ENCODE results near the gene TXNL4A. TPM values are rescaled to one million over a fixed set of nuclear protein-coding genes. Genes with fewer than 3 reads are reported as not detected.
A peak's percentile ranks its signal among the peaks of the same experiment; 100 is the strongest.

The TXNL4A gene
- total RNA-seq, 2 donors from 2014 or later: 117 to 138 TPM

DNA sequence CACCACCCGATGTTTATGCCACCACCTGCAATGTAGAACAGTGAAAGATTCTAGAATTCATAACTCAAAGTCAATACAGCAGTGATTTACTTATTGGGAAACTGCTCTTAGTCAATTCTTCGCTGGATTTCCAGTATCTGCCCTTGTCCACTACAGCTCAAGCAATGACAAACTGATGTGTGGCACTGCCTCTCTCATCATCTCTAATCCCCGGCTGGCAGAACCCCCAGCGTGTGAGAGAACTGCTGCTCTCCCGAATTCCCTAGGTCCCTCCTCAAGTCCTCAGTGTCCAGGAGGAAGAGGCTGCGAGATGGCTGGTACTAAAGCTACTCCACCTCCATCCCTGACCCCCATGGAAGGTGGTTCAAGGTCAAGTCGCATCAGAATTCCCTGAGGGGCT, 1.6 kb downstream of the TXNL4A start:
- Mint-ChIP-seq H3K4me3 (peak overlapping the region; percentile 68), H3K27ac (peak overlapping the region; percentile 46), H3K9me3 (no peaks in the 10 kb centered on the region), H3K27me3 (ENCODE audit: insufficient read depth) (peaks cover 21% of the 10 kb centered on the region), H3K36me3 (ENCODE audit: low read depth) (peaks cover 29% of the 10 kb centered on the region), H3K4me1 (peaks cover 13% of the 10 kb centered on the region)
- Histone ChIP-seq H3K4me3 (ENCODE audit: low read length) (peak overlapping the region; percentile 95), H3K9me3 (ENCODE audit: control insufficient read depth, low read length) (no peaks in the 10 kb centered on the region), H3K4me1 (ENCODE audit: control insufficient read depth, insufficient read depth, low read length) (no peaks in the 10 kb centered on the region), H3K9ac (ENCODE audit: extremely low read depth, low read length, poor library complexity, severe bottlenecking) (no peak overlapping the region), H3K27me3 (ENCODE audit: control insufficient read depth, insufficient read depth, low read length, poor library complexity, severe bottlenecking) (peaks cover 16% of the 10 kb centered on the region), H3K36me3 (ENCODE audit: control insufficient read depth, insufficient read depth, low read length) (peaks cover 36% of the 10 kb centered on the region), H3K27ac (ENCODE audit: low read depth, low read length) (no peak overlapping the region)
- DNase-seq: no peak
- TF ChIP-seq, protein P1, sequence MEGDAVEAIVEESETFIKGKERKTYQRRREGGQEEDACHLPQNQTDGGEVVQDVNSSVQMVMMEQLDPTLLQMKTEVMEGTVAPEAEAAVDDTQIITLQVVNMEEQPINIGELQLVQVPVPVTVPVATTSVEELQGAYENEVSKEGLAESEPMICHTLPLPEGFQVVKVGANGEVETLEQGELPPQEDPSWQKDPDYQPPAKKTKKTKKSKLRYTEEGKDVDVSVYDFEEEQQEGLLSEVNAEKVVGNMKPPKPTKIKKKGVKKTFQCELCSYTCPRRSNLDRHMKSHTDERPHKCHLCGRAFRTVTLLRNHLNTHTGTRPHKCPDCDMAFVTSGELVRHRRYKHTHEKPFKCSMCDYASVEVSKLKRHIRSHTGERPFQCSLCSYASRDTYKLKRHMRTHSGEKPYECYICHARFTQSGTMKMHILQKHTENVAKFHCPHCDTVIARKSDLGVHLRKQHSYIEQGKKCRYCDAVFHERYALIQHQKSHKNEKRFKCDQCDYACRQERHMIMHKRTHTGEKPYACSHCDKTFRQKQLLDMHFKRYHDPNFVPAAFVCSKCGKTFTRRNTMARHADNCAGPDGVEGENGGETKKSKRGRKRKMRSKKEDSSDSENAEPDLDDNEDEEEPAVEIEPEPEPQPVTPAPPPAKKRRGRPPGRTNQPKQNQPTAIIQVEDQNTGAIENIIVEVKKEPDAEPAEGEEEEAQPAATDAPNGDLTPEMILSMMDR (conservative IDR thresholded peaks at IDR 0.05): no peak
- WGBS, 2 experiments (ENCODE audit: insufficient coverage in 1 of 2, insufficient read length in 1 of 2): 65 to 85% methylated on average over 4 to 7 of the region's 7 CpGs

DNA sequence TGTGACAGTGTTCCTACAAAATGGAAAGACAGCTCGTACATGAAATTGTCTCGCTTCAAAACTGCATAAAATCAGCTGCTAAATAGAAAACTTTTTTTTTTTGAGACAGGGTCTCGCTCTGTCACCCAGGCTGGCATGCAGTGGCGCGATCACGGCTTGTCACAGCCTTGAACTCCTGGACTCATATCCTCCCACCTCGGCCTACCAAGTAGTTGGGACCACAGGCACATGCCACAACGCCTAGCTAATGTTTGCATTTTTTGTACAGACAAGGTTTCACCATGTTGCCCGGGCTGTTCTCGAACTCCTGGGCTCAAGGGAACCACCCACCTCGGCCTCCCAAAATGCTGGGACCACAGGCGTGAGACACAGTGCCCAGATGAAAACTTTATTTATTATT, 3.2 kb downstream of the TXNL4A start:
- H3K9ac ChIP-seq (ENCODE audit: extremely low read depth, low read length, poor library complexity, severe bottlenecking): no peak overlapping the region
- no peak overlapping the region for H3K27ac ChIP-seq (ENCODE audit: low read depth, low read length)
- H3K4me3 ChIP-seq (ENCODE audit: low read length): no peak overlapping the region
- Mint-ChIP-seq H3K27ac (no peak overlapping the region), H3K4me3 (no peak overlapping the region), H3K27me3 (ENCODE audit: insufficient read depth) (peaks cover 8% of the 10 kb centered on the region), H3K36me3 (ENCODE audit: low read depth) (peaks cover 32% of the 10 kb centered on the region), H3K4me1 (peaks cover 13% of the 10 kb centered on the region), H3K9me3 (no peaks in the 10 kb centered on the region)
- WGBS, 2 experiments (ENCODE audit: insufficient coverage in 1 of 2, insufficient read length in 1 of 2): 94 to 97% methylated on average over 8 to 12 of the region's 12 CpGs
- H3K27me3 ChIP-seq (ENCODE audit: control insufficient read depth, insufficient read depth, low read length, poor library complexity, severe bottlenecking): peaks cover 4% of the 10 kb centered on the region
- no peaks in the 10 kb centered on the region for H3K4me1 ChIP-seq (ENCODE audit: control insufficient read depth, insufficient read depth, low read length)
- TF ChIP-seq, protein P1 (conservative IDR thresholded peaks at IDR 0.05): no peak
- DNase-seq: no peak
- H3K9me3 ChIP-seq (ENCODE audit: control insufficient read depth, low read length): no peaks in the 10 kb centered on the region
- H3K36me3 ChIP-seq (ENCODE audit: control insufficient read depth, insufficient read depth, low read length): peaks cover 37% of the 10 kb centered on the region

DNA sequence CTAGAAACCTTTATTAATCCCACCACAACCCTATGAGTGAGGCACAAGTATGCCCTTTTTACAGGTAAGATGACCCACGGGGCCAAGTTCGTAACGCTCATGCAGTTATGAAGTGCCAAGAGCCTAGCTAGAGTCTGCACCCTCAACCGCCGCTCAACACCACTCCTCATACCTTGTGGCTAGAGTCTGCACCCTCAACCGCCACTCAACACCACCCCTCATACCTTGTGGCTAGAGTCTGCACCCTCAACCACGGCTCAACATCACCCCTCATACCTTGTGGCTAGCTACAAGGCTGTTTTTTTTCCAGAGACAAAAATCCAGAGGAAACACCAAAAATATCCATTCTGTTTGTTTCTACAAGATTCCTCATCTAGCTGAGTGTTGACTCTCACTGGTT, 4.6 kb downstream of the TXNL4A start:
- H3K9me3 Mint-ChIP-seq: no peaks in the 10 kb centered on the region
- H3K36me3 Mint-ChIP-seq (ENCODE audit: low read depth): peaks cover 39% of the 10 kb centered on the region
- H3K9ac ChIP-seq (ENCODE audit: extremely low read depth, low read length, poor library complexity, severe bottlenecking): no peak overlapping the region
- 94 to 97% methylated on average over 3 to 7 of the region's 7 CpGs for WGBS, 2 experiments (ENCODE audit: insufficient coverage in 1 of 2, insufficient read length in 1 of 2)
- H3K4me3 Mint-ChIP-seq: no peak overlapping the region
- H3K4me3 ChIP-seq (ENCODE audit: low read length): no peak overlapping the region
- no peaks in the 10 kb centered on the region for H3K27me3 Mint-ChIP-seq (ENCODE audit: insufficient read depth)
- no peaks in the 10 kb centered on the region for H3K4me1 ChIP-seq (ENCODE audit: control insufficient read depth, insufficient read depth, low read length)
- H3K27ac ChIP-seq (ENCODE audit: low read depth, low read length): no peak overlapping the region
- no peaks in the 10 kb centered on the region for H3K27me3 ChIP-seq (ENCODE audit: control insufficient read depth, insufficient read depth, low read length, poor library complexity, severe bottlenecking)
- no peaks in the 10 kb centered on the region for H3K9me3 ChIP-seq (ENCODE audit: control insufficient read depth, low read length)
- H3K27ac Mint-ChIP-seq: no peak overlapping the region
- DNase-seq: no peak
- peaks cover 13% of the 10 kb centered on the region for H3K4me1 Mint-ChIP-seq
- peaks cover 44% of the 10 kb centered on the region for H3K36me3 ChIP-seq (ENCODE audit: control insufficient read depth, insufficient read depth, low read length)
- TF ChIP-seq, protein P1 (conservative IDR thresholded peaks at IDR 0.05): no peak
